LNCaP clone FGC (cell line): Measurements from ENCODE around the gene CTCF.

Experiments
- DNase-seq: peaks from one replicate; pipeline ENCODE4 v3.0.0-alpha.2; 2011; ENCODE audit warnings: low read depth
- H3K4me3 ChIP-seq: 2 replicates; pipeline ENCODE4 v1.5.1; 2011; ENCODE audit warnings: mild to moderate bottlenecking, low read depth, low read length, control low read depth
- TF ChIP-seq, protein P1 (sequence below): IDR thresholded peaks from 2 replicates; pipeline ENCODE4 v1.5.1; 2012; ENCODE audit warnings: mild to moderate bottlenecking; ENCODE audit not compliant: control insufficient read depth, insufficient read depth; ENCODE audit errors: extremely low read depth

CTCF gene

DNA sequence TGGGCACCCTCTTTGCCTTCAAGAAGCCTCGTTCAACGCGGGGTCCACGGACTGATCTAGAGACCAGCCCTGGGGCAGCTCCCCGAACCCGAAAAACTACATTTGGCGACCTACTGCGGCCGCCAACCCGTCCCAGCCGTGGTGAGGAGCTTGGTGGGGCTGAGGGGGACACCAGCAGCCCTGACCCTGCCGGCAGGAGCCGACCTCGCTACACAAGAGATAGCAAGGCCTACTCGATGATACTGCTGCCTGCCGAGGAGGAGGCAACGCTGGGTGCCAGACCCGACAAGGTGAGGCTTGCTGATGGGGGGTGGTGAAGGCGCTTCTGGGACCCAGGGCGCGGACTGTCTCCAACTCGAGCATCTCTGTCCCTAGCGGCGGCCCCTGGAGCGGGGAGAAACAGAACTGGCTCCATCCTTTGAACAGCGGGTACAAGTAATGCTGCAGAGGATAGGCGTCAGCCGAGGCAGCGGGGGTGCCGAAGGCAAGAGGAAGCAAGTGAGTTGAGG lies 92.1 kb downstream of the CTCF start:
- TF ChIP-seq, protein P1, sequence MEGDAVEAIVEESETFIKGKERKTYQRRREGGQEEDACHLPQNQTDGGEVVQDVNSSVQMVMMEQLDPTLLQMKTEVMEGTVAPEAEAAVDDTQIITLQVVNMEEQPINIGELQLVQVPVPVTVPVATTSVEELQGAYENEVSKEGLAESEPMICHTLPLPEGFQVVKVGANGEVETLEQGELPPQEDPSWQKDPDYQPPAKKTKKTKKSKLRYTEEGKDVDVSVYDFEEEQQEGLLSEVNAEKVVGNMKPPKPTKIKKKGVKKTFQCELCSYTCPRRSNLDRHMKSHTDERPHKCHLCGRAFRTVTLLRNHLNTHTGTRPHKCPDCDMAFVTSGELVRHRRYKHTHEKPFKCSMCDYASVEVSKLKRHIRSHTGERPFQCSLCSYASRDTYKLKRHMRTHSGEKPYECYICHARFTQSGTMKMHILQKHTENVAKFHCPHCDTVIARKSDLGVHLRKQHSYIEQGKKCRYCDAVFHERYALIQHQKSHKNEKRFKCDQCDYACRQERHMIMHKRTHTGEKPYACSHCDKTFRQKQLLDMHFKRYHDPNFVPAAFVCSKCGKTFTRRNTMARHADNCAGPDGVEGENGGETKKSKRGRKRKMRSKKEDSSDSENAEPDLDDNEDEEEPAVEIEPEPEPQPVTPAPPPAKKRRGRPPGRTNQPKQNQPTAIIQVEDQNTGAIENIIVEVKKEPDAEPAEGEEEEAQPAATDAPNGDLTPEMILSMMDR, result no peak
- DNase-seq, result no peak
- no peak overlapping the region for H3K4me3 ChIP-seq

DNA sequence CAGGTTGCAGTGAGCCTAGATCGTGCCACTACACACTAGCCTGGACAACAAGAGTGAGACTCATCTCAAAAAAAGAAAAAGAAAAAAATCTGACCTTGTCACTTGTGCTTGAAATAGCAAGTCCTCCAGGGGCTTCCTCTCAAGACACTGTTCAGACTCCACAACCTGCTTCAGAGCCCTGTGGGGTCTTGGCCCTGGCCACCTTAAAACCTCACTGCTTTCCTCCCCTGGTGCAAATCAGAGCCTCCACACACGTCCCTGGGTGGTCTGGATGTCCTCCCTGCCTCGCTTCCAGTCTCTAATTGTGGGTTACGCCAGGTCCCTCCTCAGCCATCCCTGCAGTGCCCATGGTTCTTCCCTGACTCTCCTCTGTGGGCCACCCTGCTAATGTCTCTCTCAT lies 93.0 kb downstream of the CTCF start:
- no peak for DNase-seq
- H3K4me3 ChIP-seq, result no peak overlapping the region
- TF ChIP-seq, protein P1, result no peak

DNA sequence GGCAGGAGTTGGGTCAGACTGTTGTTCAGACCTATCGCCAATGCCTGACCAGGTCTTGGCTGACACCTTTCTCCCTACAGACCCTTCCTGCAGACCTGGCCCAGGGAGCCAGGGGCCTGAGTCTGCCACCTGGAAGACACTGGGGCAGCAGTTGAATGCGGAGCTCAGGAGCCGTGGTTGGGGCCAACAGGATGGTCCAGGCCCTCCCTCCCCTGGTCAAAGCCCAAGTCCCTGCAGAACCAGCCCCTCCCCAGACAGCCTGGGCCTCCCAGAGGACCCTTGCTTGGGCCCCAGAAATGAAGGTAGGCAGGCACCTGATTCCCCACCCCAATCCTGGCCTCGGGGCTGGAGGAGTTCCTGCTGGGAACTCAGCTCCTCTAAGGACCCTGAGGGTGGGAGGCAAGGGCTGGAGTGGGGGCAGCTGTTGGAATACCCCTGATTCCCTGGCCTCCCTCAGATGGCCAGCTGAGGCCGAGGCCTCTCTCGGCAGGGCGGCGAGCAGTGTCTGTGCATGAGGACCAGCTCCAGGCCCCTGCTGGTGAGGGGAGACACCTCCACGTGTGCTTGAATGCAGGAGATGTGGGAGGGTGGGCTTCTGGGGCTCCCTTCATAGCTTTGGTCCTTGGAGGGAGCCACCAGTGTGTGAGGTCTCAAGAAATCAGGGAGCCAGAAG lies 94.2 kb downstream of the CTCF start:
- DNase-seq, result no peak
- no peak overlapping the region for H3K4me3 ChIP-seq
- TF ChIP-seq, protein P1, result no peak

DNA sequence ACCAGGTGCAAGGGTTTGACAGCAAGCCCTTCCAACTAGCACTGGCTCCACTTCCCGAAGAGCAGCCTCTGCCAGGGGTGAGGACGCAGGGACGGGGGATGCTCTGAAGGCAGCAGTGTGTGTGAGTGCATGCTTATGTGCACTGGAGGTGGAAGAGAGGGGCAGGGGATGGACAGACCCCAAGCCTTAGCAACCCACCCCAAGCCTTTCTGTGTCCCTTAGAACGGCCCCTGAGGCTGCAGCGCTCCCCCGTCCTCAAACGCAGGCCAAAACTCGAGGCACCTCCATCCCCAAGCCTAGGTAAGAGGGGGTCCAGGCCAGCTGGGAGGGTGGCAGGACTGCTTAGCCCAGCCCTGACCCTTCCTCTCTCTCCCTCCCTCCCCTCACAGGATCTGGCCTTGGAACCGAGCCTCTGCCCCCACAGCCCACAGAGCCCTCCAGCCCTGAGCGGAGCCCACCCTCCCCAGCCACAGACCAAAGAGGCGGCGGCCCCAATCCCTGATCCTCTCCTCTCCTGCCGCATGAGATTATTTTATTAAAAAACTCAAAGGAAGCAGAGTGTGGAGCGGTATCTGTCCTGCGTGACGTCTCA lies 94.8 kb downstream of the CTCF start:
- DNase-seq, result no peak
- no peak overlapping the region for H3K4me3 ChIP-seq
- TF ChIP-seq, protein P1, result no peak

DNA sequence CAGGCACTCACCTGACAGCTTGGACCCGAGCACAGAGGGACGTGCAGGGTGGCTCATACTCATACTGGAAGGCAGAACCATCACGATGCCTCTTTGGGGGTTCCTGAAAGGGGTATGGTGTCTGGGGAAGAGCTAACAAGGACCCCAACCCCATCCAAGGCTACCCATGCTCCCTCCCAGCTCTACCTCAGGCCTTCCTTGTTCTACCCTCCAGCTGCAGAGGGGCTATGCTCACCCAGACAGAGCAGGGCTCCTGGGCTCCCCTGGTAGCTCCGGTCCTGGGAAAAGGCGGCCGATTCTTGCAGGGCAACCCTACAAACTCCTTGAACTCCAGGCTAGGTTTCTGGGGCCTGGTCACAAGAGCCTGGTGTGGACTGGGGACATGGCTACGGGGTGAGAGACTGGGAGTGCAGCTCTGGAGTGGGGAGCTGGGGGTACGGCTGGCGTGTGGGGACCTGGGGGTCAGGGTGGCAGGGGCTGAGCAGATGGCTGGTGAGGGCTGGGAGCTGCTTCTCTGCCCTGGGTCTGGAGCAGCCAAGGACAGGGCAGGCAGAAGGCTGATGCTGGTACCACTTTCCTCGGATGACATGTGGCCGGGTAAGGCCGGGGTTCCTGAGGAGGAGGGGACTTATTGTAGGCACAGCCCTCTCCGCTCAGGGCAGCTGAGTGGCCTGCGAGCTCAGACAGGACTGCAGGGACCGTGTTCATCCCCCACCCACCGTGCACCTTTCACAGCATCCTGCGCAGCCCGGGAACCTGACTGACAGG lies 95.6 kb downstream of the CTCF start:
- H3K4me3 ChIP-seq, result no peak overlapping the region
- TF ChIP-seq, protein P1, result no peak
- DNase-seq, result no peak

DNA sequence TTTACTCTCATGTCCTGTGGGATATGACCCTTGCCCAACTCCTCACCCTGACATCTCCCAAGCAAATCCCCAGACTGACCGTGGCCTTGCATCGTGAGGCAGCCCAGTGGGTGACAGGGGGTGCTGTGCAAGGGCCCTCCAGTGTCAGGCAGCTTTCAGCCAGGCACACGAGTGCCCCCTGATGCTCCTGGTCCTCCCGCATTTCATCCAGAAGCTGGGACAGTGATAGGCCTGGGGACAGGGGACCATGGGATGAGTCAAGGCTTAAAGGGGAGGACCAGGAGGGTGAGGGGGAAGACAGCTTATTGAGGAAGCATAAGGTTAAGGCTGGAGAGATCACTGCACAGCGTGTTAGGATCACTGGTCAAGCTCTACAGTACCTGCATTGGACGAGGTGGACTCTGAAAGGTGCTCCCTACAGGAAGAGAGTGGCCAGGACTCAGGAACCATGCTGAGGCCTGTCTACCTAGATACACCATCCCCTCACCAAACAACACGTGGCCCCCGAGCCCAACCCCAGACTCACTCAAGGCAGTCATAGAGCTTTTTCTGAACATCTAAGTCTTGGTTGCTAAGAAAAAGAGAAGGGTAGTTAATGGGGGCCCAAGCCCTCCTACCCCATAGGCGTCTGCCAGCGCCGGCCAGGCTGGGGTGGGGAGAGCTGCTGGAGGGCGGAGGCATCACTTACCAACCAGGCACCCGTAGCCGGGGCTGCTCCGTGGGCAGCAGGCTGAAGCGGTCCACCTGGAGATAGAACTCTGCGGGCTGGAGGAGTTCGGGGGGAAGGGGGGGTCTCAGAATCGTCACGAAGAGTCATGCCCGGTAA lies 96.7 kb downstream of the CTCF start:
- H3K4me3 ChIP-seq, result peak overlapping the region; percentile 57
- DNase-seq, result no peak
- TF ChIP-seq, protein P1, result no peak
